HT1080 (cell line): ENCODE results near the gene SMAD9. TPM values are rescaled to one million over a fixed set of nuclear protein-coding genes. Genes with fewer than 3 reads are reported as not detected.

Source experiments
- DNase-seq: peaks from one replicate; pipeline ENCODE4 v3.0.0-alpha.2; 2015; ENCODE audit warnings: low read depth
- polyA plus RNA-seq, 2 experiments: library from polyadenylated mRNA; depleted of rRNA; stranded (reverse); fragments of >200 nt; gene quantifications; 2 replicates each; pipeline ENCODE4 v1.2.3, GENCODE V29; 2015
- total RNA-seq: library from RNA; depleted of rRNA; stranded (reverse); fragments of >200 nt; shearing (Covaris generic); gene quantifications from 2 replicates; pipeline ENCODE4 v1.2.3, GENCODE V29; 2014; rRNA removed

The SMAD9 gene
- total RNA-seq, result 2.1 and 2.8 TPM in 2 replicates
- 4.9 and 6.0 TPM in 2 replicates for polyA plus RNA-seq (2015; cell fraction: cytosol; rRNA removed)
- 4.9 and 5.3 TPM in 2 replicates for polyA plus RNA-seq (2015; cell fraction: nucleus; rRNA removed)

GRCh38 chr13:36919833-36920615 is at the start of gene SMAD9:
Gene SMAD9 (minus strand): TSS chr13:36920238. CDS start chr13:36879689, 40,549 bp downstream.
- DNase-seq, result peak; percentile 10

GRCh38 chr13:36966404-36966803 is 46.4 kb upstream of the SMAD9 start:
- no peak for DNase-seq

DNA sequence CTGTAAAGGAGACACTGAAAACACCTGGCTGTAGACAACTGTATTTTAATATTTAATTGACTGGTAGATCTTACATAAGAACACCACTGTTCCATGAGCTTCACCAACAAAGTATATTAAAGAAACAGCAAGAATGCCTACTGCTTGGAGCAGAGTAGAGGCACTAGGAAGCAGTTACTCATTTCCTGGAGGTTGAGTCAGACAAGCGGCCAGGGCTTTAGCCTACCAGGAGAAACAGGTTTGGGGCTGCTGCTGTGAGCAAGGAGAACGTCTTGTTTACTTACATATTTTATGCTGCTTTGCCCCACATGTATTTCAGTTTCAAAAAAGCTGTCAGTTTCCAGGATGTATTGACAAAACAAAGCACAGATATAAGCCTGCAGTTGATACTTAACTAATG is 45.7 kb upstream of the SMAD9 start:
- peak; percentile 95 for DNase-seq

GRCh38 chr13:36959456-36960116 is 39.5 kb upstream of the SMAD9 start:
- DNase-seq, result no peak

DNA sequence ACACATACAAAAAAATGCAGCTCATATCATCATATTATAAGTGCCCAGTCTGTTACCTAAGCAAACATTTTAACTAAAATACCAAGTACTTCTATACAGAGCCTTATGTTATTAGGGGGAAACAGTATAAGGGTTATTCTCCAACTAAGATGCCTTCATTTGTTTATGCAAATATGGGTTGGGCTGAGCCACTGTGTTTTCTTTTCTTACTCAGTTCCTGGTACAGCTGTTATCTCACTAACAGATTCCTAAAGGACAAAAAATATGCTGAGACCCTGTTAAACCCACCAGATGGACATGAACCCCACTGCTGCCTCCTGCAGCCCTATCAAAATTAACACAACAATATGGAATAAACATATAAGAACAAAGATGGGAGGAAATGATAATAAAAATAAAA is 34.5 kb upstream of the SMAD9 start:
- DNase-seq, result no peak

DNA sequence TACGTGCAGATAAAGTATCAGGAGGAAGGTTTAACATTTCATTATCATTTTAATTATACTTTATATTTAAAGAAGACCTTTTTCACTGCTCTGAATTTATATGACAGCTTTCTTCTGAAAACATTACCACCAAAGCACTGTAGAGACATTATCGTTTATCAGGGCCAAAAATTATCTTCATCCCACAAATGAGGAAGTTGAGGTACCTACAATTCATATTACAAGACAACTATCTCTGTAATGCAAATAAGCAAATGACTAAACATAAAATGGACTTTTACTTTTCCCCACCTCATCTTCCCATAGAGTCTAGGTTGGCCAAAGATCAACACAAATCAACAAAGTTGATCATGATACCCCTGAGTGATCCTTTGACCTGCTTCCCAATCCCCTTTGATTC is 30.9 kb upstream of the SMAD9 start:
- no peak for DNase-seq

GRCh38 chr13:36950330-36950729 is 30.3 kb upstream of the SMAD9 start:
- DNase-seq, result no peak

DNA sequence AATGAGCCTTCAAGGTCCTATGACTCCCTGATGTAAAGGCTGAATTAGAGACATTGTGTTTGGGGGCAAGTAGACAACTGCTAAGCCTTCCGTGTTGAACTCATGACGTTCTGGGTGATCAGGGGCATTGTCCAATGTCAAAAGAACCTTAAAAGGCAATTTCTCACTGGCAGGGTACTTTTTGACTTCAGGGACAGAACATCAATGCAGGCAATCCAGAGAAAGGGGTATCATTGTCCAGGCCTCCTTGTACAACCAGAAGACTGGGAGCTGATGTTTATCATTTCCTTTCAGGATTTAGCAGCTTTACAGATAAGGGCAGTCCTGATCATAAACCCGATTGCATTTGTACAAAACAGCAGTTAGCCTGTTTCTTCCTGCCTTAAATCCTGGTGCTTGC is 25.0 kb upstream of the SMAD9 start:
- no peak for DNase-seq

GRCh38 chr13:36925603-36926002 is 5.6 kb upstream of the SMAD9 start:
- DNase-seq, result no peak

- no peak for DNase-seq
Measured at GRCh38 chr13:36924001-36924400, 4.0 kb upstream of the SMAD9 start.

- no peak for DNase-seq
Measured at GRCh38 chr13:36921631-36922301, 1.7 kb upstream of the SMAD9 start.

GRCh38 chr13:36920616-36921185 is 663 bp upstream of the SMAD9 start:
- peak; percentile 3 for DNase-seq

DNA sequence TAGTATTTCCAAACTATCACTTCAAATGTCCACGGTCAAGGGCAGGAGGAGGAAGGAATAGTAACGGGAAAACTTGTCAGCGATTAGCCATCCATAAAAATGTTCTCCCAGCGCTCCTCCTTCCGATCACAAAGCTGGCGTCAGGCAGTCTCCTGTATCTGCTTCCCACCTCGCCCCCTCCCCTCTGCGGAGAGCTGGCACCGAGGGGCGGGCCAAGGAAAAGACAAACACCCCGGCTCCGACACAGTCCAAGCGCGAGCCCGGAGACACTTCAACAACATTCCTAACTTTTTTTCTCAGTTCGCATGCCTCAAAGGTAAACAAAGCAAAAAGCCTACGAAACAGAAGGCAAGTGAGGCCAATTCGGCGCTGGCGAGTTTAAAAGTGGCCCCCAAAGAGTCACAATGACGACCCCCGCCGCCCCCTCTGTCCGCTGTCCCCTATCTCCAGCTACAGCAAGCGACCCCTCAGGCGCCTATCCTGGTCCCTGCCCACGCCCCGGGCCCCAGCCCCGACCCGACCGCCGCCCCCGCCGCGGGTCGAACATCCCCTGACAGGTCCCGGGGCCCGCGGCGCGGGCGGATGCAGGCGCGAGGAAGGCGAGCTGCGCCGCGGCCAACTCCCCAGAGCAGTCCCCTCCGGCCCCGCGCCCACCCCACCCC is 736 bp downstream of the SMAD9 start:
- DNase-seq, result peak; percentile 37

GRCh38 chr13:36918246-36919131 is 1.5 kb downstream of the SMAD9 start:
- peak; percentile 2 for DNase-seq

GRCh38 chr13:36917311-36917710 is 2.7 kb downstream of the SMAD9 start:
- no peak for DNase-seq

DNA sequence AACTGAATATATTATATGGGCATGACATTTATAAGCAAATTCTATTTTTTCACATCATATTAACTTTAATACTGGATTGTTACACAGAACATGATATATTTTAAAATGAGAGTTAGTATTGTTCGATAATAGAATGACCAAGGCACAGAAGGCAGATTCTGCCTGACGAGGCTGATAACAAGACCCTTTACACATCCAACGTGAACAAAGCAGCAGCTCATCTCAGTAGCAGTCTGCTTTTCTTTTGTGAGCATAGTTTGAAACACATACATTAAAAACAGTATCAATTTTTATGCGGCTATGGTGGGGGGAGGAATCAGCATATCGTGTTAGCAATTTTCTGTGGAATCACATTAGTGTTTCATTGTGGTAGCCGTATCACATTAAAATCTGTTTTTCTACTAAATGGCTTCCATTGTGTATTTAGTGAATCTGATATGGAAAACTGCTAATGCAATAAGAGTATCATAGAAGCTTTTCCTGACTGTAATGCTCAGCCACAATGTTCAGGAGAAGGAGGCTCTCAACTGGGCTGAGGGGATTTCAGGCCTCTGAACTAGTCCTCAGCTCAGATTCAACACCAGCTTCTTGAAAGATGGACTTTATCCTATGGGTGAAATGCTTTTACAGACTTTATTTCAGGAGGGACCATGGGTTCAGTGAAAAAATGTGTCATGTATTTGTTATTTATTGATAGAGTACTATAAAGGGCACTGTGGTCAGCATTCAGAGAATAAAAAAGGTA is 4.0 kb downstream of the SMAD9 start:
- no peak for DNase-seq

DNA sequence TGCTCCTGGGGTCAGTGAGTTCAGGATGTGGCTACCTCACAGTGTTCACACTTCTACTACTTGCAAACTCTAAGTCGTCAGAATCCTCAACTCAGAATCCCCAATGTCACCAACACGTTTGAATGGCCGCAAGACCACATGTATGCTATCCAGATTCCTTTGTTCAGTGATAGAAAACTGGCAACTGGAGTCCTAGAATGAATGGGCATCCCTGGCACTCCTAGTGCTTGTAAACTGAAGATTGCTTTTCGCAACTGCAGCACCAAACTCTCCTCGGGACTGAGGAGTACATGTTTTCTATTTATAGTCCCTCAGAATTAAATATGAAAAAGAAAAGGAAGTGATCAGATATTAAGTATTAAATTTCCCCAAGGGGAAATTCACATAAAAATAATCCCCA is 4.9 kb downstream of the SMAD9 start:
- DNase-seq, result no peak

GRCh38 chr13:36914648-36915047 is 5.4 kb downstream of the SMAD9 start:
- no peak for DNase-seq

GRCh38 chr13:36913463-36913862 is 6.6 kb downstream of the SMAD9 start:
- DNase-seq, result no peak
